Measurements from ENCODE around the gene SFXN5.

The SFXN5 gene

GRCh38 chr2:73109431-73110167 lies 38.1 kb upstream of the SFXN5 start:
- no peak overlapping the region for H3K27ac ChIP-seq (ENCODE audit: poor library complexity, severe bottlenecking)
- ATAC-seq (ENCODE audit: low read depth) (no peak), DNase-seq (ENCODE audit: low spot score) (no peak)
- H3K27me3 ChIP-seq (ENCODE audit: insufficient read depth, poor library complexity, severe bottlenecking): no peaks in the 10 kb centered on the region
- peaks cover 3% of the 10 kb centered on the region for H3K36me3 ChIP-seq (ENCODE audit: low read depth)
- no peaks in the 10 kb centered on the region for H3K9me3 ChIP-seq (ENCODE audit: severe bottlenecking)
- no peak overlapping the region for H3K4me3 ChIP-seq (ENCODE audit: severe bottlenecking)
- TF ChIP-seq CTCF (IDR thresholded peaks at IDR 0.05; ENCODE audit: poor library complexity, severe bottlenecking): no peak
- peaks cover 9% of the 10 kb centered on the region for H3K4me1 ChIP-seq (ENCODE audit: insufficient read depth, poor library complexity, severe bottlenecking)

- peak overlapping the region; percentile 9 for H3K27ac ChIP-seq (ENCODE audit: poor library complexity, severe bottlenecking)
- ATAC-seq (ENCODE audit: low read depth): no peak; the same call in 2 of the 3 replicates
- peaks cover 9% of the 10 kb centered on the region for H3K4me1 ChIP-seq (ENCODE audit: insufficient read depth, poor library complexity, severe bottlenecking)
Observed at GRCh38 chr2:73107211-73107926, 35.9 kb upstream of the SFXN5 start.

GRCh38 chr2:73106791-73107190 lies 35.3 kb upstream of the SFXN5 start:
- no peaks in the 10 kb centered on the region for H3K27me3 ChIP-seq (ENCODE audit: insufficient read depth, poor library complexity, severe bottlenecking)
- H3K4me3 ChIP-seq (ENCODE audit: severe bottlenecking): no peak overlapping the region
- TF ChIP-seq CTCF (IDR thresholded peaks at IDR 0.05; ENCODE audit: poor library complexity, severe bottlenecking): no peak
- no peaks in the 10 kb centered on the region for H3K9me3 ChIP-seq (ENCODE audit: severe bottlenecking)
- ATAC-seq (ENCODE audit: low read depth) (no peak), DNase-seq (ENCODE audit: low spot score) (no peak)
- peaks cover 9% of the 10 kb centered on the region for H3K4me1 ChIP-seq (ENCODE audit: insufficient read depth, poor library complexity, severe bottlenecking)
- H3K27ac ChIP-seq (ENCODE audit: poor library complexity, severe bottlenecking): peak overlapping the region; percentile 9
- peaks cover 8% of the 10 kb centered on the region for H3K36me3 ChIP-seq (ENCODE audit: low read depth)

More at GRCh38 chr2:73107211-73107926, 35.9 kb upstream of the SFXN5 start:
- no peak for TF ChIP-seq CTCF (IDR thresholded peaks at IDR 0.05; ENCODE audit: poor library complexity, severe bottlenecking)
- Histone ChIP-seq H3K4me3 (ENCODE audit: severe bottlenecking) (no peak overlapping the region), H3K27me3 (ENCODE audit: insufficient read depth, poor library complexity, severe bottlenecking) (no peaks in the 10 kb centered on the region), H3K9me3 (ENCODE audit: severe bottlenecking) (no peaks in the 10 kb centered on the region), H3K36me3 (ENCODE audit: low read depth) (peaks cover 8% of the 10 kb centered on the region)
- DNase-seq (ENCODE audit: low spot score): no peak

- Histone ChIP-seq H3K4me1 (ENCODE audit: insufficient read depth, poor library complexity, severe bottlenecking) (peaks cover 5% of the 10 kb centered on the region), H3K36me3 (ENCODE audit: low read depth) (peaks cover 8% of the 10 kb centered on the region), H3K4me3 (ENCODE audit: severe bottlenecking) (no peak overlapping the region), H3K27ac (ENCODE audit: poor library complexity, severe bottlenecking) (no peak overlapping the region), H3K9me3 (ENCODE audit: severe bottlenecking) (no peaks in the 10 kb centered on the region), H3K27me3 (ENCODE audit: insufficient read depth, poor library complexity, severe bottlenecking) (no peaks in the 10 kb centered on the region)
- DNase-seq (ENCODE audit: low spot score) (no peak), ATAC-seq (ENCODE audit: low read depth) (no peak)
- TF ChIP-seq CTCF (IDR thresholded peaks at IDR 0.05; ENCODE audit: poor library complexity, severe bottlenecking): no peak
Observed at GRCh38 chr2:73105511-73105971, 34.0 kb upstream of the SFXN5 start.
